B cell (primary cell): ENCODE data around the gene DIS3L2.

Experiments used
- CTCF ChIP-seq: fragments of 200-600 bp; IDR thresholded peaks from one replicate; pipeline ENCODE4 v1.8.0; 2022; ENCODE audit warnings: antibody characterized with exemption, mild to moderate bottlenecking
- EZH2 ChIP-seq: IDR thresholded peaks from 2 replicates; pipeline ENCODE4 v1.6.1; 2012; ENCODE audit warnings: borderline replicate concordance, low read depth, mild to moderate bottlenecking, moderate library complexity, low read length; ENCODE audit not compliant: insufficient read depth, poor library complexity, severe bottlenecking

- TF ChIP-seq EZH2, result no peak
- no peak for TF ChIP-seq CTCF
These were observed 36.5 kb downstream of the DIS3L2 start for GRCh38 chr2:231998046-231998445.
